ENCODE measurements around the gene ARHGAP6. TPM values are rescaled to one million over a fixed set of nuclear protein-coding genes. Genes with fewer than 3 reads are reported as not detected.
A peak's percentile ranks its signal among the peaks of the same experiment; 100 is the strongest.

ARHGAP6 gene
- total and polyA plus RNA-seq, 2 of the 4 experiments (the other 2 are of a cell fraction): 1.4 to 1.8 TPM

DNA sequence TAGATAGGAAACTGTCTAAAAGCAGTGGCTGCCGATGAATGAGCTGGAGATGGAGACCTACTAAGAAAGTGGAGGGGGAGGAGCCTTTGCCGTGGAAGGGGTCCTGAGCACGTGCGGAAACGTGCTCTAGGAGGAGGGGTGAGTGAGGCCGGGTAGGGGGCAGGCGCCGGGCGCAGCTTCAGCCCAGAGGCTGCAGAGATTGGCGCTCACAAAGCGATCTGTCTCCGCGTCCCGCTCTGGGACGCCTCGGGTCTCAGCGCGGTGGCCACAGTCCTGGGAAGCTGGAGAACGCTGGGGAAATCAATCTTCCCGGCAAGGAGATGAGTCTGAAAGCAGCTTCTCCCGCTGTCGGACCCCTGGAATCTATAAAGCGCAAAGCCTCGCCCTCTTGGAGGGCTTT, 444 bp upstream of the ARHGAP6 start:
- H3K36me3 ChIP-seq (ENCODE audit: control insufficient read depth, insufficient read depth, low read length): no peaks in the 10 kb centered on the region
- no peak overlapping the region for H4K8ac ChIP-seq (ENCODE audit: low read depth in 2 of 2, low read length in 2 of 2)
- H3K4me2 ChIP-seq (ENCODE audit: low read depth, low read length): peak overlapping the region; percentile 52; the same call in 1 of the 2 replicates
- no peak overlapping the region for H2BK15ac ChIP-seq (ENCODE audit: low read depth, low read length)
- no peak overlapping the region for H2AK9ac ChIP-seq (replicated peaks; ENCODE audit: low read depth, low read length, poor library complexity)
- peaks cover 16% of the 10 kb centered on the region for H3K27me3 ChIP-seq (ENCODE audit: control insufficient read depth, insufficient read depth, low read length)
- no peaks in the 10 kb centered on the region for H3K9me3 ChIP-seq (ENCODE audit: control insufficient read depth, insufficient read depth, low read length)
- no peak overlapping the region for H3K9ac ChIP-seq (ENCODE audit: low read depth, low read length)
- intact Hi-C loops (cut with micrococcal nuclease): loop anchor here (5.0 to 10.0 kb wide), 2 partner anchors 91 to 131 kb away; partner anchors contain the start of gene MSL3
- CTCF ChIA-PET: no interaction called here
- H2BK20ac ChIP-seq (ENCODE audit: low read depth, low read length): no peak overlapping the region
- peak overlapping the region; percentile 23; the same call in 1 of the 2 replicates for H3K4me3 ChIP-seq (ENCODE audit: insufficient read depth, low read depth, low read length)
- H3K18ac ChIP-seq (ENCODE audit: low read depth, low read length): no peak overlapping the region
- no peak overlapping the region for H4K91ac ChIP-seq (ENCODE audit: insufficient read depth, low read depth, low read length)
- in situ Hi-C loops (cut with MboI; ENCODE audit: low sequenced_read_pairs): no loop called here
- POLR2A ChIA-PET (ENCODE audit: unreplicated experiment): interaction anchor here (0.6 kb wide), 1 partner anchor 9 kb away, joined by 23 read pairs; no protein-coding TSS in a partner anchor
- DNase-seq: no peak
- H2AK5ac ChIP-seq (ENCODE audit: low read depth, low read length): no peak overlapping the region
- H3K4ac ChIP-seq (ENCODE audit: low read depth, low read length): no peak overlapping the region
- no peak overlapping the region for H2BK120ac ChIP-seq (ENCODE audit: low read depth, low read length)
- H3K56ac ChIP-seq (ENCODE audit: extremely low read depth, insufficient read depth, low read length): no peak overlapping the region
- H4K5ac ChIP-seq (ENCODE audit: low read depth, low read length): no peak overlapping the region
- H3K14ac ChIP-seq (replicated peaks; ENCODE audit: low read depth, low read length): no peak overlapping the region
- H3K27ac ChIP-seq (ENCODE audit: insufficient read depth, low read length): no peak overlapping the region
- TF ChIP-seq RFX5 (IDR thresholded peaks at IDR 0.05; ENCODE audit: low read depth, low read length) (no peak), MAFK (IDR thresholded peaks at IDR 0.05; ENCODE audit: low read depth, low read length) (no peak), POLR2A (IDR thresholded peaks at IDR 0.05; ENCODE audit: low read depth, low read length) (no peak), FOS (IDR thresholded peaks at IDR 0.05; ENCODE audit: low read depth, low read length) (no peak), NFE2L2 (IDR thresholded peaks at IDR 0.05; ENCODE audit: low read depth, low read length) (no peak), CHD1 (IDR thresholded peaks at IDR 0.05; ENCODE audit: low read depth, low read length) (no peak), RCOR1 (IDR thresholded peaks at IDR 0.05; ENCODE audit: insufficient replicate concordance, low read length) (no peak), BHLHE40 (IDR thresholded peaks at IDR 0.05; ENCODE audit: low read depth, low read length) (no peak), SMC3 (IDR thresholded peaks at IDR 0.05; ENCODE audit: low read depth, low read length) (no peak)
- TF ChIP-seq, protein P1, sequence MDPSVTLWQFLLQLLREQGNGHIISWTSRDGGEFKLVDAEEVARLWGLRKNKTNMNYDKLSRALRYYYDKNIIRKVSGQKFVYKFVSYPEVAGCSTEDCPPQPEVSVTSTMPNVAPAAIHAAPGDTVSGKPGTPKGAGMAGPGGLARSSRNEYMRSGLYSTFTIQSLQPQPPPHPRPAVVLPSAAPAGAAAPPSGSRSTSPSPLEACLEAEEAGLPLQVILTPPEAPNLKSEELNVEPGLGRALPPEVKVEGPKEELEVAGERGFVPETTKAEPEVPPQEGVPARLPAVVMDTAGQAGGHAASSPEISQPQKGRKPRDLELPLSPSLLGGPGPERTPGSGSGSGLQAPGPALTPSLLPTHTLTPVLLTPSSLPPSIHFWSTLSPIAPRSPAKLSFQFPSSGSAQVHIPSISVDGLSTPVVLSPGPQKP (IDR thresholded peaks at IDR 0.05; ENCODE audit: borderline replicate concordance, low read depth, low read length): no peak
- TF ChIP-seq, protein P2, sequence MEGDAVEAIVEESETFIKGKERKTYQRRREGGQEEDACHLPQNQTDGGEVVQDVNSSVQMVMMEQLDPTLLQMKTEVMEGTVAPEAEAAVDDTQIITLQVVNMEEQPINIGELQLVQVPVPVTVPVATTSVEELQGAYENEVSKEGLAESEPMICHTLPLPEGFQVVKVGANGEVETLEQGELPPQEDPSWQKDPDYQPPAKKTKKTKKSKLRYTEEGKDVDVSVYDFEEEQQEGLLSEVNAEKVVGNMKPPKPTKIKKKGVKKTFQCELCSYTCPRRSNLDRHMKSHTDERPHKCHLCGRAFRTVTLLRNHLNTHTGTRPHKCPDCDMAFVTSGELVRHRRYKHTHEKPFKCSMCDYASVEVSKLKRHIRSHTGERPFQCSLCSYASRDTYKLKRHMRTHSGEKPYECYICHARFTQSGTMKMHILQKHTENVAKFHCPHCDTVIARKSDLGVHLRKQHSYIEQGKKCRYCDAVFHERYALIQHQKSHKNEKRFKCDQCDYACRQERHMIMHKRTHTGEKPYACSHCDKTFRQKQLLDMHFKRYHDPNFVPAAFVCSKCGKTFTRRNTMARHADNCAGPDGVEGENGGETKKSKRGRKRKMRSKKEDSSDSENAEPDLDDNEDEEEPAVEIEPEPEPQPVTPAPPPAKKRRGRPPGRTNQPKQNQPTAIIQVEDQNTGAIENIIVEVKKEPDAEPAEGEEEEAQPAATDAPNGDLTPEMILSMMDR (conservative IDR thresholded peaks at IDR 0.05; ENCODE audit: low read depth, low read length): no peak
- TF ChIP-seq, protein P3, sequence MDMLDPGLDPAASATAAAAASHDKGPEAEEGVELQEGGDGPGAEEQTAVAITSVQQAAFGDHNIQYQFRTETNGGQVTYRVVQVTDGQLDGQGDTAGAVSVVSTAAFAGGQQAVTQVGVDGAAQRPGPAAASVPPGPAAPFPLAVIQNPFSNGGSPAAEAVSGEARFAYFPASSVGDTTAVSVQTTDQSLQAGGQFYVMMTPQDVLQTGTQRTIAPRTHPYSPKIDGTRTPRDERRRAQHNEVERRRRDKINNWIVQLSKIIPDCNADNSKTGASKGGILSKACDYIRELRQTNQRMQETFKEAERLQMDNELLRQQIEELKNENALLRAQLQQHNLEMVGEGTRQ (IDR thresholded peaks at IDR 0.05; ENCODE audit: low read depth, low read length): no peak
- no CpG with 5 or more reads among the region's 24 CpGs for WGBS, 2 experiments (ENCODE audit: extremely low coverage in 2 of 2, insufficient read length in 1 of 2)
- no peaks in the 10 kb centered on the region for H3K79me1 ChIP-seq (ENCODE audit: low read depth in 1 of 2, low read length in 2 of 2)
- no peak overlapping the region for H2AFZ ChIP-seq (replicated peaks; ENCODE audit: low read length, poor library complexity)
- no peak overlapping the region for H2BK5ac ChIP-seq (ENCODE audit: low read depth, low read length, poor library complexity, severe bottlenecking)
- BruUV-seq (replicated peaks): no TSS peak
- no peaks in the 10 kb centered on the region for H3K9me1 ChIP-seq (ENCODE audit: insufficient read depth, low read length)
- H3K23ac ChIP-seq (ENCODE audit: low read depth, low read length): no peak overlapping the region
- no peaks in the 10 kb centered on the region for H3K4me1 ChIP-seq (ENCODE audit: control insufficient read depth, insufficient read depth, low read length)
- peak; percentile 15; the same call in 1 of the 2 replicates for ATAC-seq (ENCODE audit: low read depth)
- dilution Hi-C loops (cut with HindIII; ENCODE audit: low sequenced_read_pairs, unreplicated experiment): no loop called here
- no peaks in the 10 kb centered on the region for H4K20me1 ChIP-seq (ENCODE audit: insufficient read depth, low read length)
